Measurements from ENCODE around the gene LRRC28. TPM values are rescaled to one million over a fixed set of nuclear protein-coding genes. Genes with fewer than 3 reads are reported as not detected.

The LRRC28 gene
- total and polyA plus RNA-seq, 9 of the 15 experiments (the other 6 are each of a cell fraction or from before 2014, with no cell fraction given) = 5.5 to 17.4 (median 7.9) TPM

DNA sequence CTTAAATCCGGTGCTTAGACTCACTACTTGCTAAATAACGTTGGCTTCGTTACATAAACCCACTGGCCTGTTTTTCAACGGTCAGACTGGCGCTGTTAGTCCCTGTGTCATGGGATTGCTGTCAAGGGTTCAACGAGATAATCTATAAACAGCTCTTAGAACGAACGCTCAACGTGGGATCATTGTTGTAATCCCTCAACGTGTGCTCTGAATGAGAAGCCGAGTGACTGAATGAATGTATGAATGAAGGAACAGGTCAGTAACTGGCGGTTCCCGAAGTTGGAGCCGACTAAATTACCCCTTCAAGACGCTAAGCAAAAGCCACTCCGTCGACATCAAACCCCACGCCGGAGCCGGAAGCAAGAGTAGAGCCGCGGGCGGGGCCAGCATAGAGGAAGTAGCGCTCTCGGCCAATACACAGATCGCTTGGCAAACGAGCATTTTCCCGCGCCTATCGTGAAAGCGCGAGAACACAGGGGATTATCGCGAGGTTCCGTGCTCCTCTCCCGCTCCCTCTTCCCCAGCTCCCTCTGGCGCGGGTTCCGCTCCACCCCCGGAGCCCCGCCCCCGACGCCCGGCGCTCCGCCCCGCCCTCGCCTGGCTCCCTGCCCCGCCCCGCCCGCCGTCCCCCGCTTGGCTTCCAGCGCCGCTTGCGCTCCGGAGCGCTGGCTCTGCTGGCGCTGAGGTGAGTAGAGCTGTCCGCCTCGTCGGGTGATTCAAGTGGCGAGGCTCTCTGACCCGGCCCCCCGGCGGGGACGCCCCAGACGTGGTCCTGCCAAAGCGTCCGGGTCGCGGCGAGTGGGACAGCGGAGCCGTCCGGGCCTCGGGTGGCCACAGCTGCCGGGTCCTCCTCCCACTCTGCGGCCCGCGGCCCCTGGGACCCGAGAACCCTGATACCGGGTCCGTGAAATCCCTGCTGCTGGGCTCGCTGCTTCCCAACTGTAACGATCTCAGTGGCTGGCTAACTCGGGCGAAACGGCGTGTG, at the start of gene LRRC28 (continued):
- TF ChIP-seq, protein P1, sequence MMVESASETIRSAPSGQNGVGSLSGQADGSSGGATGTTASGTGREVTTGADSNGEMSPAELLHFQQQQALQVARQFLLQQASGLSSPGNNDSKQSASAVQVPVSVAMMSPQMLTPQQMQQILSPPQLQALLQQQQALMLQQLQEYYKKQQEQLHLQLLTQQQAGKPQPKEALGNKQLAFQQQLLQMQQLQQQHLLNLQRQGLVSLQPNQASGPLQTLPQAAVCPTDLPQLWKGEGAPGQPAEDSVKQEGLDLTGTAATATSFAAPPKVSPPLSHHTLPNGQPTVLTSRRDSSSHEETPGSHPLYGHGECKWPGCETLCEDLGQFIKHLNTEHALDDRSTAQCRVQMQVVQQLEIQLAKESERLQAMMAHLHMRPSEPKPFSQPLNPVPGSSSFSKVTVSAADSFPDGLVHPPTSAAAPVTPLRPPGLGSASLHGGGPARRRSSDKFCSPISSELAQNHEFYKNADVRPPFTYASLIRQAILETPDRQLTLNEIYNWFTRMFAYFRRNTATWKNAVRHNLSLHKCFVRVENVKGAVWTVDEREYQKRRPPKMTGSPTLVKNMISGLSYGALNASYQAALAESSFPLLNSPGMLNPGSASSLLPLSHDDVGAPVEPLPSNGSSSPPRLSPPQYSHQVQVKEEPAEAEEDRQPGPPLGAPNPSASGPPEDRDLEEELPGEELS (CRISPR knock-in tag; IDR thresholded peaks at IDR 0.05; ENCODE audit: borderline replicate concordance) = no peak
- TF ChIP-seq KLF16 (IDR thresholded peaks at IDR 0.05) (no peak), ADNP (tag; IDR thresholded peaks at IDR 0.05) (no peak), ZKSCAN3 (CRISPR knock-in tag; IDR thresholded peaks at IDR 0.05) (no peak), SNRNP70 (optimal IDR thresholded peaks at IDR 0.05; ENCODE audit: low read depth, low read length) (no peak), RBM25 (IDR thresholded peaks at IDR 0.05; ENCODE audit: low read depth, low read length, severe bottlenecking) (peak; percentile 89), ZNF444 (CRISPR knock-in tag; IDR thresholded peaks at IDR 0.05) (no peak), KDM5B (IDR thresholded peaks at IDR 0.05; ENCODE audit: insufficient replicate concordance, low read depth, low read length) (peak; percentile 69), CBX2 (IDR thresholded peaks at IDR 0.05; ENCODE audit: insufficient read depth, low read length, poor library complexity, severe bottlenecking) (no peak), ZNF785 (CRISPR knock-in tag; IDR thresholded peaks at IDR 0.05) (no peak), HCFC1 (IDR thresholded peaks at IDR 0.05; ENCODE audit: low read depth, low read length) (peak; percentile 46; the same call in 1 of the 2 replicates), RCOR1 (IDR thresholded peaks at IDR 0.05; ENCODE audit: borderline replicate concordance in 1 of 2, low read depth in 2 of 2, low read length in 2 of 2) (no peak), ZNF696 (CRISPR knock-in tag; conservative IDR thresholded peaks at IDR 0.05) (no peak), HNRNPLL (IDR thresholded peaks at IDR 0.05; ENCODE audit: low read depth, low read length, poor library complexity, severe bottlenecking) (peak; percentile 79), TARDBP (IDR thresholded peaks at IDR 0.05) (no peak), RFX5 (IDR thresholded peaks at IDR 0.05; ENCODE audit: low read depth, low read length) (no peak), ARID2 (IDR thresholded peaks at IDR 0.05) (no peak), ZNF124 (CRISPR knock-in tag; IDR thresholded peaks at IDR 0.05) (no peak)
- TF ChIP-seq, protein P2, sequence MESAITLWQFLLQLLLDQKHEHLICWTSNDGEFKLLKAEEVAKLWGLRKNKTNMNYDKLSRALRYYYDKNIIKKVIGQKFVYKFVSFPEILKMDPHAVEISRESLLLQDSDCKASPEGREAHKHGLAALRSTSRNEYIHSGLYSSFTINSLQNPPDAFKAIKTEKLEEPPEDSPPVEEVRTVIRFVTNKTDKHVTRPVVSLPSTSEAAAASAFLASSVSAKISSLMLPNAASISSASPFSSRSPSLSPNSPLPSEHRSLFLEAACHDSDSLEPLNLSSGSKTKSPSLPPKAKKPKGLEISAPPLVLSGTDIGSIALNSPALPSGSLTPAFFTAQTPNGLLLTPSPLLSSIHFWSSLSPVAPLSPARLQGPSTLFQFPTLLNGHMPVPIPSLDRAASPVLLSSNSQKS (CRISPR knock-in tag; IDR thresholded peaks at IDR 0.05) = no peak
- TF ChIP-seq, protein P3, sequence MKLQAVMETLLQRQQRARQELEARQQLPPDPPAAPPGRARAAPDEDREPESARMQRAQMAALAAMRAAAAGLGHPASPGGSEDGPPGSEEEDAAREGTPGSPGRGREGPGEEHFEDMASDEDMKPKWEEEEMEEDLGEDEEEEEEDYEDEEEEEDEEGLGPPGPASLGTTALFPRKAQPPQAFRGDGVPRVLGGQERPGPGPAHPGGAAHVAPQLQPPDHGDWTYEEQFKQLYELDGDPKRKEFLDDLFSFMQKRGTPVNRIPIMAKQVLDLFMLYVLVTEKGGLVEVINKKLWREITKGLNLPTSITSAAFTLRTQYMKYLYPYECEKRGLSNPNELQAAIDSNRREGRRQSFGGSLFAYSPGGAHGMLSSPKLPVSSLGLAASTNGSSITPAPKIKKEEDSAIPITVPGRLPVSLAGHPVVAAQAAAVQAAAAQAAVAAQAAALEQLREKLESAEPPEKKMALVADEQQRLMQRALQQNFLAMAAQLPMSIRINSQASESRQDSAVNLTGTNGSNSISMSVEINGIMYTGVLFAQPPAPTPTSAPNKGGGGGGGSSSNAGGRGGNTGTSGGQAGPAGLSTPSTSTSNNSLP (IDR thresholded peaks at IDR 0.05; ENCODE audit: borderline replicate concordance, low read depth, low read length) = no peak

Measured in K562 (cell line).